Stimulated activated CD4-positive, alpha-beta T cell treated with anti-CD3 and anti-CD28 coated beads, TNF-alpha, amount 100 ng/mL, for 24 hours (primary cell): ENCODE data around the gene CFAP100.

Source experiments
- DNase-seq, 3 experiments: peaks; one replicate each; pipeline ENCODE4 v3.0.0-alpha.2; 2020; ENCODE audit warnings: low read depth in 3 of 3

CFAP100 gene

GRCh38 chr3:126478581-126479310 lies 84.0 kb downstream of the CFAP100 start:
- no peak for DNase-seq

- no peak for DNase-seq
Measured at GRCh38 chr3:126479642-126480041, 84.9 kb downstream of the CFAP100 start.

GRCh38 chr3:126480206-126480605 lies 85.5 kb downstream of the CFAP100 start:
- no peak for DNase-seq

- no peak for DNase-seq
Measured at GRCh38 chr3:126480861-126481260, 86.2 kb downstream of the CFAP100 start.

- no peak for DNase-seq
Measured at GRCh38 chr3:126481808-126482502, 87.2 kb downstream of the CFAP100 start.

GRCh38 chr3:126482503-126483255 lies 88.0 kb downstream of the CFAP100 start:
- no peak for DNase-seq

GRCh38 chr3:126483321-126483761 lies 88.6 kb downstream of the CFAP100 start:
- DNase-seq = no peak

GRCh38 chr3:126484148-126484547 lies 89.4 kb downstream of the CFAP100 start:
- no peak for DNase-seq

- no peak for DNase-seq
Measured at GRCh38 chr3:126484662-126485061, 90.0 kb downstream of the CFAP100 start.

- DNase-seq = no peak
Measured at GRCh38 chr3:126485176-126485897, 90.6 kb downstream of the CFAP100 start.

- no peak for DNase-seq
Measured at GRCh38 chr3:126485956-126486355, 91.2 kb downstream of the CFAP100 start.
